Choroid plexus epithelial cell (primary cell): ENCODE data around the gene INTS2.
"Not testable (repeated sequence)": the region's sequence is repeated elsewhere in the genome, so short reads cannot be mapped to it uniquely, and the experiment has no call there.

Source experiments
- DNase-seq: peaks from one replicate; pipeline ENCODE4 v3.0.0-alpha.2; 2010; ENCODE audit warnings: low read depth
- H3K4me3 ChIP-seq: 2 replicates; pipeline ENCODE4 v1.5.1; 2011; ENCODE audit warnings: low read depth, mild to moderate bottlenecking, control low read depth, low read length, moderate library complexity
- TF ChIP-seq, protein P1 (sequence below): conservative IDR thresholded peaks from 2 replicates; pipeline ENCODE4 v1.5.1; 2011; ENCODE audit warnings: low read depth, mild to moderate bottlenecking, control low read depth, inconsistent platforms, low read length, moderate library complexity

The INTS2 gene

DNA sequence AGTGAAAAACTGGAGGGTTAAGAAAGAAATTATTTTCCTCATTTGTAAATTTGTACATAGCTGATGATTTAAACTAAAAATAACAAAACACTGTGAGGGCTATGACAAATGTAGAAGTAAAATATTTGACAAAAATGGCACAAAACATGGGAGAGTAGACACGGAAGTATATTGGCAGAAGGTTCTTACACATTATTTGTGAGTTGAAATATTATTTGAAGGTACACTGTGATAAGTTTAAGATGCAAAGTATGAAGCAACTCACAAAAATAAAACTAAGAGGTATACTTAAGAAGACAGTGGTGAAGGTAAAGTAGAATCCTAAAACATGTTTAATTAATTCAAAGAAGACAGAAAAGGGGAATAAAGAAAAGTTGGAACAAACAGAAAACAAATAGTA, 99.1 kb downstream of the INTS2 start:
- TF ChIP-seq, protein P1, sequence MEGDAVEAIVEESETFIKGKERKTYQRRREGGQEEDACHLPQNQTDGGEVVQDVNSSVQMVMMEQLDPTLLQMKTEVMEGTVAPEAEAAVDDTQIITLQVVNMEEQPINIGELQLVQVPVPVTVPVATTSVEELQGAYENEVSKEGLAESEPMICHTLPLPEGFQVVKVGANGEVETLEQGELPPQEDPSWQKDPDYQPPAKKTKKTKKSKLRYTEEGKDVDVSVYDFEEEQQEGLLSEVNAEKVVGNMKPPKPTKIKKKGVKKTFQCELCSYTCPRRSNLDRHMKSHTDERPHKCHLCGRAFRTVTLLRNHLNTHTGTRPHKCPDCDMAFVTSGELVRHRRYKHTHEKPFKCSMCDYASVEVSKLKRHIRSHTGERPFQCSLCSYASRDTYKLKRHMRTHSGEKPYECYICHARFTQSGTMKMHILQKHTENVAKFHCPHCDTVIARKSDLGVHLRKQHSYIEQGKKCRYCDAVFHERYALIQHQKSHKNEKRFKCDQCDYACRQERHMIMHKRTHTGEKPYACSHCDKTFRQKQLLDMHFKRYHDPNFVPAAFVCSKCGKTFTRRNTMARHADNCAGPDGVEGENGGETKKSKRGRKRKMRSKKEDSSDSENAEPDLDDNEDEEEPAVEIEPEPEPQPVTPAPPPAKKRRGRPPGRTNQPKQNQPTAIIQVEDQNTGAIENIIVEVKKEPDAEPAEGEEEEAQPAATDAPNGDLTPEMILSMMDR: no peak

DNA sequence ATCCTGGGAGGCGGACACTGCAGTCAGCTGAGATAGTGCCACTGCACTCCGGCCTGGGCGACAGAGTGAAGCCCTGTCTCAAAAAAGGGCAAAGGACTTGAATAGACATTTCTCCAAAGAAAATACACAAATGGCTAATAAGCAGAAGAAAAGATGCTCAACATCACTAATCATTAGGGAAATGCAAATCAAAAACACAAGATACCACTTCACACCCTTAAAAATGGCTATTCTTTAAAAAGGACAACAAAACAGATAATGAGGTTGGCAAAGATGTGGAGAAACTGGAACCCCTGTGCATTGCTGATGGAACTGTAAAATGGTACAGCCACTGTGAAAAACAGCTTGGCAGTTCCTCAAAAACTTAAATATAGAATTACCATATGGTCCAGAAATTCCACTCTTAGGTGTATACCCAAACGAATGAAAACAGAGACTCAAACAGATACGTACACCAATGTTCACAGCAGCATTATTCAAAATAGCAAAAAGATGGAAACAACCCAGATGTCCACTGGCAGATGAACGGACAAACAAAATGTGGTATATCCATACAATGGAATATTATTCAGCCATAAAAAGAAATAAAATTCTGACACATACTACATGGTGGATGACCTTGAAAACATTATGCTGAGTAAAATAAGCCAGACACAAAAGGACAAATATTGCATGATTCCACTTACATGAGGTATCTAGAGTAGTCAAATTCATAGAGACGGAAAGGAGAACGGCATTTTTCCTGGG, 100.0 kb downstream of the INTS2 start:
- no peak for DNase-seq
- no peak overlapping the region for H3K4me3 ChIP-seq
- TF ChIP-seq, protein P1: no peak

More for the DNA sequence above, 99.1 kb downstream of the INTS2 start:
- H3K4me3 ChIP-seq: no peak overlapping the region
- no peak for DNase-seq

DNA sequence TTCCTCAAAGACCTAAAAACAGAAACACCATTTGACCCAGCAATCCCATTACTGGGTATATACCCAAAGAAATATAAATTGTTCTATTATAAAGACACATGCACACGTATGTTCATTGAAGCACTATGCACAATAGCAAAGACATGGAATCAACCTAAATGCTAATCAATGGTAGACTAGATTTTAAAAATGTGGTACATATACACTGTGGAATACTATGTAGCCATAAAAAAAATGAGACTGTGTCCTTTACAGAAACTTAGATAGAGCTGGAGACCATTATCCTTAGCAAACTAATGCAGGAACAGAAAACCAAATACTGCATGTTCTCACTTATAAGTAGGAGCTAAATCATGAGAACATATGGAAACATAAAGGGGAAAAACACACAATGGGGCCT, 100.9 kb downstream of the INTS2 start:
- DNase-seq: not testable (repeated sequence)

DNA sequence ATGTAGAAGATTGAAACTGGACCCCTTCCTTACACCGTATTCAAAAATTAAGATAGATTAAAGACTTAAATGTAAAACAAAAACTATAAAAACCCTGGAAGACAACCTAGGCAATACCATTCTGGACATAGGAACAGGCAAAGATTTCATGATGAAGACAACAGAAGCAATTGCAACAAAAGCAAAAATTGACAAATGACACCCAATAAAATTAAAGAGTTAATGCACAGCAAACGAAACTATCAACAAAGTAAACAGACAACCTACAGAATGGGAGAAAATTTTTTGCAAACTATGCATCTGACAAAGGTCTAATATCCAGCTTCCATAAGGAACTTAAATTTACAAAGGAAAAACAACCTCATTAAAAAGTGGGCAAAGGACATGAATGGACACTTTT, 101.6 kb downstream of the INTS2 start:
- DNase-seq, H3K4me3 ChIP-seq: not testable (repeated sequence)

More for the DNA sequence above, 100.9 kb downstream of the INTS2 start:
- H3K4me3 ChIP-seq: not testable (repeated sequence)

DNA sequence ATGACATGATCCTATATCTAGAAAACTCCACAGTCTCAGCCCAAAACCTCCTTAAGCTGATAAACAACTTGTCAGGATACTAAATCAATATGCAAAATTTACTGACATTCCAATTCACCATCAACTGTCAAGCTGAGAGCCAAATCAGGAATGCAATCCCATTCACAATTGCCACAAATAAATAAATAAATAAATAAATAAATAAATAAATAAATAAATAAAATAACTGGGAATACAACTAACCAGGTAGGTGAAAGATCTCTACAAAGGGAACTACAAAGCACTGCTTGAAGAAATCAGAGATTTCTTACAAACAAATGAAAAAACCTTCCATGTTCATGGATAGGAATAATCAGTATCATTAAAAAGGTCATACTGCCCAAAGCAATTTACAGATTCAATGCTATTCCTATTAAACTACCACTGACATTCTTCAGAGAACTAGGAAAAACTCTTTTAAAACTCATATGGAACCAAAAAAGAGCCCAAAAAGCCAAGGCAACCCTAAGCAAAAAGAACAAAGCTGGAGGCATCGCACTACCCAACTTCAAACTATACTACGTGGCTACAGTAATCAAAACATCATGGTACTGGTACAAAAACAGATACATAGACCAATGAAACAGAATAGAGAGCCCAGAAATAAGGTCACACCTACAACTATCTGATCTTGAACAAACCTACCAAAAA, 102.2 kb downstream of the INTS2 start:
- H3K4me3 ChIP-seq: no peak overlapping the region
- no peak for DNase-seq
- TF ChIP-seq, protein P1: no peak

DNA sequence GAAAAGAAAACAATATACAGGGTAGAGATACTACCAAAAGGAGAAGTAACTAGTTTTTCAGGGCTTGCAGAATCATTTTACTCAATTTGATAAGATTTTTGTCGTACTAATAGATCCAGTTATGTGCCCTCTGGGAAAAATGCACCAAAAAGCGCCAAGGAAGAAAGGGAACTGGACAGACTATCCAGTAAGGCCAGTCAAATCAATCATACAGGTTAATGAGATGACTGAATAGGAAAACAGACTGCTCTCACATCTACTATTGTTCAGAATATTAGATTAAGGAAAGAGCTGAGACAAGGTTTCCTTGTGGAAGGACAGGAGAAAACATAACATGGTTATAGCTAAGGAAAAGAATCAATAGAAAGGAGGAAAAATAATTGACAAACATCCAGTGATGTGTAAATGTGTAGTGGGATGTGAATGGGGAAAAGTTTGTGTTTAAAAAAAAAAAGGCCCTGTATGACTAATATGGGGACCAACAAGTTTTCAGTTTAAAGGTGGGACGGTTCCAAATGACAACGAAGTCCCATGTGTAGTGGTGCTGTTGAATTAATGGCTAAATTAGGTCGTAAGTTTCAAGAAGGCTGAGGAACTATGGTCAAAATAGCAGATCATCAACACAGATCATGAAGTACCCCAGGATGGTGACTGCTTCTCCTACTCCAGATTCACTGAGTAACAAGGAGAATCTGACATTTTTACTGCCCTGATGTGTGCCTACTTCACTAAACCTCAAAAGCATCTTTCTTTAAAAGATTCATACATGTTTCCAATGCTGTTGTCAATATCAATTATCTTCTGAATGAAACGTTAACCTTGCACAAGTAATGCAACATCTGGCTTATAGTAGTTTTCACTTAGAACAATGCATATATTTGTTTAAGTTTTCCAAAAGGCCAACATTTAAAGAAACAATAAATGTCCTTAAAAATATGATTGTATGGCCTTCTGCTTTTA, 105.2 kb downstream of the INTS2 start:
- no peak overlapping the region for H3K4me3 ChIP-seq
- no peak for DNase-seq
- TF ChIP-seq, protein P1: no peak

DNA sequence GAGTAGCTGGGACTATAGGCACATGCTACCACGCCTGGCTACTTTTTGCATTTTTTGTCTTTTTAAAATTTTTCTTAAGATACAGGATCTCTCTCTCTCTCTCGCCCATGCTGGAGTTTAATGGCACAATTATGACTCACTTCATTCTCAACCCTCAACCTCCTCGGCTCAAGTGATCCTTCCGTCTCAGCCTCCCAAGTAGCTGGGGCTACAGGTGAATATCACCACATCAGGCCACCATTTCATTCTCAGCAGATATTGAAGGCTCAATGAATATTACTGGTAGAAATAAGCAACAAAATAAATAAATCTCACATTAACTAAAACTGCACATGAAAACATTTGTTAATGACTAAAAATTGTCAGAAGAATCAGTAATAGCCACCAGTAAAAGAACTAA, 106.1 kb downstream of the INTS2 start:
- DNase-seq: no peak
- H3K4me3 ChIP-seq: no peak overlapping the region
- TF ChIP-seq, protein P1: no peak

DNA sequence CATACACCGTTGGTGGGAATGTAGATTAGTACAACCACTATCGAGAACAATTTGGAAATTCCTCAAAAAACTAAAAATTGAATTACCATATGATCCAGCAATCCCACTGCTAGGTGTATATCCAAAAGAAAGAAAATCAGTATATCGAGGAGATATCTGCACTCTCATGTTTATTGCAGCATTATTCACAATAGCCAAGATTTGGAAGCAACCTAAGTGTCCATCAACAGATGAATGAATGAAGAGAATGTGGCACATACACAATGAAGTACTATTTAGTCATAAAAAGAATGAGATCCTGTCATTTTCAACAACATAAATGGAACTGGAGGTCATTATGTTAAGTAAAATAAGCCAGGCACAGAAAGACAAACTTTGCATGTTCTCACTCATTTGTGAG, 108.5 kb downstream of the INTS2 start:
- not testable (repeated sequence) for H3K4me3 ChIP-seq, DNase-seq
